Measurements from ENCODE around the gene SLC4A2. TPM values are rescaled to one million over a fixed set of nuclear protein-coding genes. Genes with fewer than 3 reads are reported as not detected.

Gene SLC4A2
- polyA plus RNA-seq, 12 donors = 43.4 to 124 (median 52.7) TPM; not detected in 1

DNA sequence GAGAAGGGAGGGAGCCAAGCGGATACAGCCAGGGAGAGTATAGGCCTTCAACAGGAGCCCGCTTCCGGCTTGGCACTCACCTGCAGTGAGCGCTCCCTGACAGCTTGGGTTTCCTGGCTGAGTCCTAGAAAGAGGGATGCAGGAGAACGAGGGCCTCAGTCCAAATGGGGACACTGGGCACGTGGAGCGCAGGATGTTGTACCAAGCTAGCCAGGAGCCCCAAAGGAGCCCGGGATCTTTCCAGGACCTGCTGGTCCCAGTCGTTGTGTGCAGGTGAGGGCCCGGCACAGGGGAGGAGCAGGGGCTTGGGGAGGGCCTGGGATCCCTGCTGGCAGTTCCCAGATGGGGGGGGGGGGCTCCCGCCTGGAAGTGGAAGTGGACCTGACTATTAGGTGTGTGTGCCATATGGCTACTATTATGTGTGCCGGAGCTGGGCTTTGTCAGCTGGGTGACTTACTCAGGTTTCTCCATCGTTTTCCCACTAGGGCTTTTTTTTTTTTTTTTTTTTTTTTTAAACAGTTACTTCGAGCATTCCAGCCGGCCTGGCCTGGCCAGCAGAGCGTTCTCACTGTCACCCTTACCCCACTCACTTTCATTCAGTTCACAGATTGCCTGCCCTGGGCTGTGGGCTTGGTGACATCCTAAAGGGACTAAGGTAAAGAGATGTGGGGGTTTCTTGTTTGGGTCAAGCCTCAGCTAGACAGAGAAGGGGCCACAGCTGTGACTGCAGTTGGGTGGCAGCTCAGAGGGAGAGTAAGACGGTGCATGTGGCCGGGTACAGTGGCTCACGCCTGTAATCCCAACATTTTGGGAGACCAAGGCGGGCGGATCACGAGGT is 30.7 kb downstream of the SLC4A2 start:
- DNase-seq = no peak

DNA sequence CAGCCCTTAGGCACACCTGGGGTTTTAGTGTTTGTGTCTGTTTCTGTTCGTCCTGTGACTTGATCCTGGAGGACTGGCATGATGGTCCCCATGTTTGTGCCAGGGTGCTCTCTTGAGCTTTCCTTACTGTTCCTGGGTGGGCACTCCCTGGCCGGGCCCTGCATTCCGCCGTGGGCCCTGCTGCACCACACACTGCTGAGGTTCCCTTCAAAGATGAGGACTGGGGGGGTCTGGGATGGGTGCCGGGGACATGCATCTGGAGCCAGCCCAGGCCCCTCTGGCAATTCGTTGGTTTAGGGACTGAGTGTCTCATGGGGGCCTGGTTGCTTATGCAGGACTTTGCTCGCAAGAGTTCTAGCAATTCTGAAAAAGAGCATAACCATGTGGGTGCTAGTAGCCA is 31.6 kb downstream of the SLC4A2 start:
- no peak for DNase-seq

DNA sequence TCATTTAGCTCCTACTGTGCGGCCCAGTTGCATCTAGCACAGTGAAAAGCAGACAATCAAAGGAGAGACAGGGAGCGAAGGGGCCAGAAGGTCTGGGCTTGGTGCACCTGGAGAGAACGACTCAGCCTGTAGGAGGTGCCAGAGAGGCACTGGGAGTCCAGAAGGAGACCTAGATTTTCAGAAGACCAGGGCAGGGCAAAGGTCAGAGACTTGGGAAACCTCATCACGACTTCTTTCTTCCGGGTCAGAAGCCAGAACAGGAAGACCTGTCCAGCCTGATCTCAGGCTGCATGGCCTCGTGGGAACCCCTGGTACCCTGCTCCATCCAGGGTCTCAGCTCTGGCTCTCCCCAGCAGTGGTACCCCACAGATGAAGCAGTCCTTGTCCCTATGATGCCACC is 32.0 kb downstream of the SLC4A2 start:
- DNase-seq = no peak

GRCh38 chr7:151091988-151092387 is 32.6 kb downstream of the SLC4A2 start:
- DNase-seq = no peak

DNA sequence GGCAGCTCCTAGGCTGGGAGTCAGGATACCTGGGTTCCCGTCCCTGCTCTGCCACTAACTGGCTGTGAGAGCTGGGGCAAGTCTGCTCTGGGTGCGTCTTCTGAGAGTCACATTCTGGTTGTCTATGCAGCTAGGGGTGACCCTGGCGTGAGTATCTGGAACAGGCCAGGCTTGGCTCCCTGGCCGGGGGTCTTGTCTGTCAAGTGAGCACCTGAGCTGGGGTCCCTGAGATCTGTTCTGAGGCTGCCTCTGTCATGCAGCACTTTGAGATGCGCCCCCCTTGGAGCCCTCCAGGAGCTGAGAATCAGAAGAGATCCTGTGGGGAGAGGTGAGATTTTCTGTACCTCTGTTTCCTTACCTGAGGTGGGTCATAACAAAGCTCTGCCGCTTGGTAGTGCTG is 34.4 kb downstream of the SLC4A2 start:
- no peak for DNase-seq

GRCh38 chr7:151094675-151095074 is 35.3 kb downstream of the SLC4A2 start:
- no peak for DNase-seq

DNA sequence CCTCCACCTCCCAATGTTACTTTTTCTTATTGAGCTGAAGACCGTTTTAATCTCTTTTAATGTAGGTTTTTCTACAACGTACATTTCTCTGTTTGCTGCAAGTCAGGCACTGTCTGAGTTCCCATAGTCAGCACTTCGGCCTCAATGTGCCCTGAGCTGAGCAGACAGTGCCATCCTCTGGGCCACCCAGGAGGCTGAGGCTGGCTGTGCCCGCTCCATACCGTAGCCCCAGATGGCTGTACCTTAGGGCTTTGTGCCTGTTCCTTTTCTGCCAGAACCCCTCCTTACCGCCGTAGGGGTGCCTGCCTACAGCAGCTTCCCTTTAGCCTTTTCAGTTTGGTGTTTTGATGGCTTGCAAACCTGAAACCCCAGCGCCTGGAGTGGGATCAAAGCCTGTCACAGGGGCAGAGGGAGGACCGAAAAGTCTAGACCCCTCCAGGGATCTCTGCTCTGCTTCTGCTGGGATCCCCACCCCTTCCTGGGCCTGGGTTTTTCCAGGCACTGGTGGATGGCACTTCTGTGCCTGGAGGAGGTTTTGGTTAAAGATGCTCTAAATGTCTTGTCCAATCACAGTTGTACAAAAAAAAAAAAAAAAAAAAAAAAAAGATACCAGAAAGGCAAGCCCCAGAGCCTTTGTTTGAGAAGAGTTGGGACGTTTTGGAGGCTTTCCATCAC is 35.9 kb downstream of the SLC4A2 start:
- DNase-seq = no peak

DNA sequence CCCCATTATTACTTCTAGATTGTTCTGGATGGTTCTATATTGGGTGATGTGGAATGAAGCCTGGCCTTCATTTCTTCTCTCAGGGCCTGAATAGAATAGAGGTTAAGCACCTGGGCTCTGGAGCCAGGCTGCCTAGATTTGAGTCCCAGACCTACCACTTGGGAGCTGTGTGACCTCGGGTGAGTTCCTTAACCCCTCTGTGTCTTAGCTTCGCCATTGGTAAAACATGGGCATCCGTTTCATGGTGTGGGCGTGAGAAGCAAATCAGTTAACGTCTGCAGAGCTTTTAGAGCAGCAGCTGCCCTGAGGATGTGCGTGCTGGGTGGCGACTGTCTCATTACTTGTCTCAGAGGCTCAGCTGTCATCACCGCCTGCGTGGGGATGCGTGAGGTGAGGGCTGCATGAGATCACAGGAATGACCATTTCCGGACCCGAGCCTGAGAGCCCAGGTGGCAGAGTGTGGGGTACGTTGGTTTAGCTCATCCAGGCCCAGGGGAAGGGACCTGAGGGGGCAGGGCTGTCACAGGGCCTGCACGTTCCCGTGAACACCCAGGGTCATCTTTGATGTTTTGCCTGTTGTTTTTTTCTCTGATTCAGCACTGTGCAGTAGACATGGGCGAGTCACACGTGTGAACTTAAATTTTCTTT is 36.6 kb downstream of the SLC4A2 start:
- no peak for DNase-seq

DNA sequence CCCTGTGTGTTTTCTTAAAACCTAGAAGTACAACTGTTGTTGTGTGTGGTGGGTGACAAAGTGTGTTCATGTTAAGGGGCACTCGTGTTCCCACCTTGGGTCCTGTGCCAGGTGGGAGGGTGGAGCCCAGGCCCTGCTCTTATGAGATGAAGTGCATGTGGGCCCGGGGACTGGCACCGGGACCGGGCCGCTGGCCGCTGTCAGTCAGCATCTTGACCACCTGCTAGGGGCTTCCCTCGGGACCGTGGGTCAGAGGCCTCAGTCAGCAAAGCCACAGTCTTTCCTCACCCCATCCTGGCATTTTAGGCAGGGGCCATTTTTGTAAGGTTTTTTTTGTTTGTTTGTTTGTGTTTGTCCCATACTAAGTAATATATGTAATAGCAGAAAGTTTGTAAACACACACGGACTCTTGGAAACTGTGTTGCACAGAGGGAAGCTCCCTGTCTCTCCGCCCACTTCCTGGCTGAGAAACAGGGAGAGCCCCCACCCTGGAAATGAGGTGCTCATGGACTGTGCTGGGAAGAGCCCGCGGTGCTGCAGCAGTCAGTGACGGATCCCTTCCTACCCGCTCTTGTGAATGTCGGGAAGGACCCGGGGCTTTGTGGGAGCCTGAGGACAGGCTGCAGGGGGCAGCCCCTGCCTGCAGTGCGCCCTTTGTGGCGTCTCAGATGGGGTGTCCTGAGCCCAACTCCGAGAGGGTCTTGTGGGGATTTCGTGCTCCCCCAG is 40.3 kb downstream of the SLC4A2 start:
- DNase-seq = no peak

DNA sequence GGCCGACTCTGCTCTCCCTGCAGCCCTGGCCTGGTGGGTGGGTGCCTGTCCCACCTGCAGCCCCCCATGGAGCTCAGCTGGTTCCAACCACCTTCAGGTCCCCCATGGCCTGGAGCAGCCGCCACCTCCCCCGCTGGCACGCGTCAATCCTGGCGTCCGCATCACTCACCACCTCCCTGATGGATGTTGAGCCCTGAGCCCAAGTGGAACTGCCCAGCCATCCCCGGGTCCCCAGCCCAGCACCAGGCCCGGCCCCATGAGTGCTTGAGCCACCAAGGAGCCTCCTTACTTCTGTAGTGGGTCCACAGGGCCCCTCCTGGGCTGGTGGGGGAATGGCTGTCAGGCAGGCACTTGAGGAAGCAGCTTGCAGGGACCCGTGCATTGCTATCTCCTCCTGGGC is 41.5 kb downstream of the SLC4A2 start:
- DNase-seq = no peak

GRCh38 chr7:151101621-151102396 is 42.4 kb downstream of the SLC4A2 start:
- DNase-seq = no peak

DNA sequence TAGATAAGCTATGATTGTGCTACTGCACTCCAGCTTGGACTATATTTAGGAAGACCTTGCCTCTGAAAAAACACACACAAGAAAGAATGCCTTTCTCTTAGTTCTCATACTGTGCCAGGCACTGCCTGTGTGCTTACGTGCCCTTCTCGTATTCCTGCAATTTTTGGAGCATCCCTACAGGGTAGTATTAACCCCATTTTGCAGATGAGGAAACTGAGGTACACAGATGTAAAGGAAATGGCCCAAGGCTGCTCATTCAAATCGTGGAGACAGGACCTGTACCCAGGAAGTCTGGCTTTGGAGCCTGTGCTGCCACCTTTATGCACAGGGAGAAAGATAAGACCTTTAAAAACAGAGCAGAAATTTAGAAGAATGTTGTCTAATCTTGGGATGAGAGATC is 43.6 kb downstream of the SLC4A2 start:
- DNase-seq = no peak

DNA sequence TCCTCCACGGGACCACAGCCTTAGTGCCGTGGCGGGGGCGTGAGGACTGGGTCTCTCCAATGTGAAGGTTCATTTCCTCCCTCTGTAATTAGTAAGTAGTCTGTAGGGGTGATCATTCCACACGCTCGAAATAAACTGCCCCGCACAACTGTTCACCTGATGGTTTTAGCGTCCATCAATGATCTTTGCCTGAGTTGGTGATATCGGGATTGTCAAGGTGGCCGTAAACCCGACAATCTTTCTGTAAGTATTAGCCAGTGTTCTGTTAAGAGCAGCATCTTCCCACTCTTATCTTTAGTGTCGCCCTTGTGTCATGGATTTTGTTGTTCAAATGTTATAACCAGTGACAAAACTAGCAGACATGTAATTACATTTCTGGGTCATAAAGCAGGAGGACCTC is 44.6 kb downstream of the SLC4A2 start:
- no peak for DNase-seq

- no peak for DNase-seq
Measured at GRCh38 chr7:151104411-151105235, 45.2 kb downstream of the SLC4A2 start.

DNA sequence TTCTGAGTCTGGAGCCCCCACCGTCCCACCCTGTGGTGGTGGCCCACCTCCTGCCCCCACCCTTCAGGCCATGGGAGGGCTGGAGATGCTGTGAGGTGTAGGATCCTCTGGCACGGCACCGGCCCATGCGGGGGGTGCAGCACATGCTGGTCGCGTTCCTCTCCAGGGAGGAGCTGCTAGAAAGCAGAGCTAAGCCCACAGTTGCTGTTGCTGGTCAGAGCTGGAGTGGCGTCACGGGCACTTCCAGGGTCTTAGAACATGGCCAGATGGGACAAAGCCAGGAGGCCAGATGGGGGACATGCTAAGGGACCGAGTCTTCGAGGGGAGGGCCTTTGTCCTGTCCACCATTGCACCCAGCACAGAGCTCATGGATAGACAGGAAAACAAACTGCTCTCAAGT is 48.5 kb downstream of the SLC4A2 start:
- no peak for DNase-seq

DNA sequence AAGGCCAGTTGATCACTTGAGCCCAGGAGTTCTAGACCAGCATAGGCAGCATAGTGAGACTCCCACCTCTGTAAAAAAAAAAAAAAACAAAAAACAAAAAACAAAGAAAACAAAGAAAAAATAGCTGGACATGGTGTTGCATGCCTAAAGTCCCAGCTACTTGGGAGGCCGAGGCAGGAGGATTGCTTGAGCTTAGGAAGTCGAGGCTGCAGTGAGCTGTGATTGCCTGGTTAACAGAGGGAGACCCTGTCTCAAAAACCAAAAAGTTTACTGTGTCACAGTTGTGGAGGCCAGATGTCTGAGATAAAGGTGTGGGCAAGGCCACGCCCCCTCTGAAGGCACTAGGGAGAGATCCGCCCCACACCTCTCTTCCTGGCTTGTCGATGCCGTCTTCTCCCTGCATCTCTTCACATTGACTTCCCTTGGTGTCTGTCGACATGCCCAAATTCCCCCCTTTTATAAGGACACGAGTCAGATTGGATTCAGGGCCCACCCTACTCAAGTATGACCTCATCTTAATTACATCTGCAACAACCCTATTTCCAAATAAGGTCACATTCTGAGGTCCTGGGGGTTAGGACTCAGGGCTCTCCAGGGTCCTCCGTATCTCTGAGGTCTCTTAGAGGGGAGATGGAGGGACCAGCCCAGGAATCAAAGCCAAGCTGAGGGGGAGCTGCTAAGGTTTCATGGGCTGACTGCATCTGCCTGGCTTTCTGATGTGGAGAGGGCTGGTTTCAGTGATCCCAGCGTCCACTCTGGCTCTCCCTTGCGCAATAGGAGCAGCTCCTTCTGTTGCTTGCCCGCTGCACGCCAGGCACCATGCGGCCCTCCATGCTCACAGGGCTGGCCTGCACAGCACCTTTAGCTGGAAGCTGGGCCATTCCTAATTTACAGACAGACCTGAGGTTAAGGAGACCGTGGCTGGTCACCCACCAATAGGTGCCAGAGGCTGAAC is 50.0 kb downstream of the SLC4A2 start:
- no peak for DNase-seq

- no peak for DNase-seq
Measured at GRCh38 chr7:151110236-151110940, 51.0 kb downstream of the SLC4A2 start.

GRCh38 chr7:151110941-151111645 is 51.7 kb downstream of the SLC4A2 start:
- peak; percentile 75 for DNase-seq

All from muscle of arm (tissue), 12 donors.